G401.6 (cell line): ENCODE data around the gene EARS2.
"Not testable (repeated sequence)": the region's sequence is repeated elsewhere in the genome, so short reads cannot be mapped to it uniquely, and the experiment has no call there.

Experiments
- FAIRE-seq: peaks from 2 replicates; lab custom pipeline; 2012; peaks lifted over from hg19 to GRCh38; lab: Jason Lieb, UNC

Gene EARS2

DNA sequence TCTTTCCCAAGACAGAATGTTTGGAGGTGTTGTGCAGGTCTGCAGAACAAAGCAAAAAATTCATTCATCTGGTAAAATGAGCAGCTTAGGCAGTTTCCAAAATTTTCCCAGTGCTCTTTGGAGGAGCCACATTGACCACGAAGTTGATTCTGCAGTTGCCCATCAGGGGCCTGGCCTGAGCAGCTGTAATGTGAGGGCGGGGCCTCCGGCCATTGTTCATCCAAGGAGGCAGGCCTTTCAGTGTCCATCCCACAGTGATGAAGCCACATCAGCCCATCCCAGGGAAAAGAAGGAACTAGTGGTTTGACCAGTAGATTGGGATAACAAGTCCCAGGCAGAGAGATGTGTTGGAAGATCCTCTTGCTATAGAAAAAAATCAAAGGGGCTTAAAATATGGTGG, 10.5 kb upstream of the EARS2 start:
- FAIRE-seq, result no peak

DNA sequence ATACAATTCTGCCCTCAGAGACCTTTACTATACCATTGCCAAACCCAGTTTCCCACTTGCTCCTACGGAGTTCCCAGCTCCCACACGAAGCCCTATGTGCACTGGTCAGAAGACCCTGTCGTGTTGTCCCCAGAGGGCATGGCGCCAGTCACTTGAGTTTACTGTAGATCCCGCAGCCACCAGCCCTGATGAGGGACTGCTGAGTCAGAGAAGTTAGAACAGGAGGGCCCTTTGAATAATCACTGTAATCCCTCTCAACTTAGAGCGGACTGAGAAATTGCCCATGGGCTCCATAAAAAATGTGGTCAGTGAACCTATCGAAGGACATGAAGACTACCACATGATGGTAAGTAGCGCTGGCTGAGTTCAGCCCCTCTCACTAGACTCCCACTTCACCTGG, 9.6 kb upstream of the EARS2 start:
- FAIRE-seq, result no peak

DNA sequence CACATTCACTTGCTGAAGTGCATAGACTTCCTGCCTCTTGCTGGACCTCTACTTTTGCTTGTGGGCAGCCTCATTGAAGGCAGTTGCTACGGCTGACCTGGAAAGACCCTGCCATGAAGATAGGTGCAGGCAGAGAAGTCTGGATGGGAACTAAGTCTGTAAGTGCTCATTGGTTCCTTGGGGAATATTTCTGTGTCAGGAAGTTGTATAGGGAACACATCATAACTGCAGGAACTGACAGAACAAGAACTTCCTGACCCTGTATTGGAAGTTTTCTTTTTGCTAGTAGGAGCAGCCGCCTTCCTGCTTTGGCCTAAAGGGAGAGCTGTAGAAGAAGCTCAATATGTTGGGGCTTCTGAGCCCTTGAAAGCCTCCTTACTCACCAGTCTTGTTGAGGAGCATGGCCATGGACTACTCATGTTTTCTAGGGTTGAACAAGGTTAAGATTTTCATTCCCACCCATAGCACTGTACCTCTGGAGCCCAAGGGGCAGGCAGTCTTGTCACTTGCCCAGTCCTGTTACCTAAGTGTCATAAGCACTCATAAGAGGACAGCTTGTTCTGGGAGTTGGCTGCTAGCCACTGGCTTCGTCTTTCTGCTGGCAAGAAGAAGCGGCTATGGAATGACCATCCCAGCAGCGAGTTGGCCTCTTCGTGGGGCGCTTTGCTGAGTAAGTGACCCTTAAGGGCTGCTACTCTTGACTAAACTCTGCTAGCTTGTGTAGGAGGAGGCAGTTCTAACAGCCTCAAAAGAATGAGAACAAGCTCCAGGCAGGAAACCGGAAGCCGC, 7.6 kb upstream of the EARS2 start:
- no peak for FAIRE-seq

DNA sequence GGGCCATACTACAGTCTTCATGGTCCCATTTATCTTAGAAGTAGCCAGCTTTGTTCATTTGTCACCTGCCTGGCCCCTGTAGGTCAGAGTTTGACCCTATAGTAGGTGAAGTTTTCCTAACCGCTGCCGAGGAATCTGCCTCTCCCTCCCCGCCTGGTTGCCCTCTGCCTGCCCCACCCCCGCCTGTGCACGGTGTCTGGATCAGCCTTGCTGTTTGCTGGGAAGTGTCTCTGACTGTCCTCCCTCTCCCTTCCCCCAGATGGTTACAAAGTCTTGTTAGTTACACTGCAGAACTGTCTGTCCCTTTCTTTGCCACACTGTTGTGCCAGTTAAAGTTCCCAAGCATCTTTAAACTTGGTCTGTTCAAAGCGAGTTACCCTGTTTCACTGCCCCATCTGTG, 6.0 kb upstream of the EARS2 start:
- no peak for FAIRE-seq

DNA sequence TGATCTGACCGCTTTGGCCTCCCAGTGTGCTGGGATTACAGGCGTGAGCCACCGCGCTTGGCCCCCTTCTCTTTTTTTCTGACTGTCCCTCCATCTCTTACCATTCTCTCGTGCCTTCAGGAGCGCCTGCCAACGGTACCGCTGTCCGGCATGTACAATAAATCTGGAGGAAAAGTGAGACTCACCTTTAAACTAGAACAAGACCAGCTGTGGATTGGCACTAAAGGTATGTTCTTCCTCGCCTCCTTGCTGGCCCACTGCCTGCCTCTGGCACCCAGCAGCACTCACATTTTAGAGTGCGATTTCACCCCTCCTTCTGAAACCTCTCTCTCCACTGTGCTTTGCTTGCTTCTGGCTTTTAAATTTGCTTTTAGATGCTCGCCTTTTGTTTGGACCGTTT, 5.4 kb upstream of the EARS2 start:
- no peak for FAIRE-seq

DNA sequence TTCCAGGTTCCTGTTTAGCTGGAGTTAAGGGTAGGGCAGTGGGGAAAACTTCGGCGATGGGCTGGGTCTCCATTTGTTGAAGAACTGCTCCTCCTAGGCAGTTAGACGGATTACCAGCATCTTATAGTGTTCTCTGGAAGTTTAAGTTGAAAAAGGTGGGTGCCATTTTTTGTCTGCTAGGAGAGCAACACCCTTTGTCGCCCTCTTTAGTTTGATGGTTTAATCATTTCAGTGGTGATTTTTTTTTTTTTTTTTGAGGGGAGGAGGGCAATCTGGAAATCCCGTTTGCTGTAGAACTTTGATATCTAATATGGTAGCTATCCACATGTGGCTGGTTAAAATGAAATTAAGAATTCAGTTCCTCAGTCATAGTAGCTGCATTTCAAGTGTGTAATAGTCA, 4.4 kb upstream of the EARS2 start:
- no peak for FAIRE-seq

DNA sequence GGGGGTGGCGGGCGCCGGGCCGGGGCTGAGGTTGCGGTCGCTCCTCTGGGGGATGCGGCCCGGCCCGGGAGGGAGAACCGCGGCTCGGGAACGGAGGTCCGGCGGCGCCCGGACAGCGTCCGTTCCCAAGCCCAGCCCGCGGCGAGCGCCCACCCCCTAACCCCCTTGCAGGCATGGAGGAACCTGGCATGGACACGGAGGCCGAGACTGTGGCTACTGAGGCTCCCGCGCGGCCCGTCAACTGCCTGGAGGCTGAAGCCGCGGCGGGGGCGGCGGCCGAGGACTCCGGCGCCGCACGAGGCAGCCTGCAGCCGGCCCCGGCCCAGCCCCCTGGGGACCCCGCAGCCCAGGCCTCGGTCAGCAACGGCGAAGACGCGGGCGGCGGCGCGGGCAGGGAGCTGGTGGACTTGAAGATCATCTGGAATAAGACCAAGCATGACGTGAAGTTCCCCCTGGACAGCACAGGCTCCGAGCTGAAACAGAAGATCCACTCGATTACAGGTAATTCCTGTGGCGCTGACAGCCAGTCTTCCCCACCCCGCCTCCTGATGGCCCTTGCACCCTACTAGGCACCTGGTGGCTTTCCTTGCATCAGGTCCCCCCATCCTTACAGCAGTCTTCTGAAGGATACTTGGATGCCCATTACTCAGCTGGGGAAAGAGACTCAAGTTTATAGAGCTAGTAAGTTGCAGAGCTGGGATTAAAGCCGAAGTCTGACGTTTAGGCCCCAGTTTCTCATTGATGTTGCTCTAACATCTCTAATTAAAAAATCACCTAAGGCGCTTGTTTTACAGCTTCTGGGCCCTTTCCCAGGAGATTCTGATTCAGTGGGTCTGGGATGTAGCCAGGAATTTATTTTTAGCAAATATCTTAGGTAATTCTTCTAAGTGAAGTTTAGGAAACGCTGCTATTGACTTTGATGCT, 891 bp upstream of the EARS2 start:
- FAIRE-seq, result no peak

DNA sequence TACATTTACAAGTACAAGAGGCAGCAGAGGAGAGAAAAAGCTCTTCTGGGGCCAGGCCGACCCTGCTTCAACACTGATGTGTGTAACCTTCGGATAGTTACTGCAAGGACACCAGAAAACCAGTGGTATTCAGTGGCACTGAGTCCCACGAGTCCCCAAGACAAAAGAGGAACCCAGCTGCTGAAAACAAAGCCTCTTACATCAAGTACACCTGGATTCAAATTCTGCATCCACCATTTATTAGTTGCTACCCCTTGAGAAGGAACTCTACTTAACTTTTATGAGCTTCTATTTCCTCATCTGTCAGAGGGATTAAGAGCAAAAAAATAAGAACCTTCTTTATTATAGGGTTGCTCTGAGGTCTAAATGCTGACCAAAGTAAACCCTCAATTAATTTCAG, 2.6 kb downstream of the EARS2 start:
- FAIRE-seq, result no peak

DNA sequence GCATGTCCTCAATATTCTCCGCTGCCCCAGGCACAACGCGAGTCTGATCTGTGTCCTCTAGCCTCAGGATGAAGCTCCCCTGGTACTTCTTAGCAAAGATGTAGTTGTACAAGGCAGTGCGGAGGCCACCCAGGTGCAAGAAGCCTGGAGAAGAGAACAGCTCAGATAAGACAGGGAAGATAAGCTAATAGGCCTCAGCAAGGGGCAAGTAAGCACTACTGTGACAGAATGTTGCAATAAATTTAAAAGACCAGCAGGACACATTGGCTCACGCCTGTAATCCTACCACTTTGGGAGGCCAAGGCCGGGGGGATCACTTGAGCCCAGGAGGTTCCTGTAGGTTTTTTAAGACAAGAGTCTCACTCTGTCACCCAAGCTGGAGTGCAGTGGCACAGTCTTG, 5.0 kb downstream of the EARS2 start:
- no peak for FAIRE-seq

DNA sequence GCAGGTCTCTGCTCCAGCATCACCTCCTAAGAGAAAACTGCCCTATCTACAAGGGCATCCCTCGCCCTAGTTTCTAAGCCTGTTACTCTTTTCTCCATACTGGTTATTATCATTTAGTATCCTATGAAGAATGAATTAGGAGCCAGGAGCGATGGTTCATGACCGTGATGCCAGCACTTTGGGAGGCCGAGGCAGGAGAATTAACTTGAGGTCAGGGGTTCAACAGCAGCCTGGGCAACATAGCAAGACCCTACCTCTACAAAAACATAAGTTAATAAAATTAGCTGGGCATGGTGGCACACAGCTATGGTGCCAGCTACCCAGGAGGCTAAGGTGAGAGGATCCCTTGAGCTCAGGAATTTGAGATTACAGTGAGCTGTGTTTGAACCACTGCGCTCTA, 7.2 kb downstream of the EARS2 start:
- no peak for FAIRE-seq

DNA sequence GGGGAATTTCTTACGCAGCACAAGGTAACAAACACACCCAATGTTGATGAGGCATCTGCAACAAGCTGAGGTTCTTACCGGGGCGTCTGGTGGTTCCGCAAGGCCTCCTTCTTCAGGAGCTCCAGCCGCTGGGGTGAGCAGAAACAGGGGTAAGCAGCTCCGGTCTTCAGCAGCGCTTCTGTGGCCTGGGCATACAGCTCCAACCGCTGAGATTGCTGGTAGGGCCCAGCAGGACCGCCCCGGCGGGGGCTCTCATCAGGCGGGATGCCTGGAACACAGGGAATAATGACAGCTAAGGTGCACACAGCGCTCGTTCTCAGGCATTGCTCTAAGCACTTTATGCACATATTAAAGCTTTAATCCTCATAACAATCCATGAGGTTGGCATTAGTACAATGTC, 12.7 kb downstream of the EARS2 start:
- no peak for FAIRE-seq

DNA sequence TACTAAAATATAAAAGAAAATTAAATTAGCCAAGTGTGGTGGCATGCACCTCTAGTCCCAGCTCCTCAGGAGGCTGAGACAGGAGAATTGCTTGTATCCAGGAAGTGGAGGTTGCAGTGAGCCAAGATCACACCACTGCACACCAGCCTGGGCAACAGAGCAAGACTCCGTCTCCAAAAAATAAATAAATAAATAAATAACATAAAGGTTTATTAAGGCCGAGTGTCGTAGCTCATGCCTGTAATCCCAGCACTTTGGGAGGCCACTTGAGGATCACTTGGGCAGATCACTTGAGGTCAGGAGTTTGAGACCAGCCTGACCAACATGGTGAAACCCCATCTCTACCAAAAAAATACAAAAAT, 16.4 kb downstream of the EARS2 start:
- not testable (repeated sequence) for FAIRE-seq

DNA sequence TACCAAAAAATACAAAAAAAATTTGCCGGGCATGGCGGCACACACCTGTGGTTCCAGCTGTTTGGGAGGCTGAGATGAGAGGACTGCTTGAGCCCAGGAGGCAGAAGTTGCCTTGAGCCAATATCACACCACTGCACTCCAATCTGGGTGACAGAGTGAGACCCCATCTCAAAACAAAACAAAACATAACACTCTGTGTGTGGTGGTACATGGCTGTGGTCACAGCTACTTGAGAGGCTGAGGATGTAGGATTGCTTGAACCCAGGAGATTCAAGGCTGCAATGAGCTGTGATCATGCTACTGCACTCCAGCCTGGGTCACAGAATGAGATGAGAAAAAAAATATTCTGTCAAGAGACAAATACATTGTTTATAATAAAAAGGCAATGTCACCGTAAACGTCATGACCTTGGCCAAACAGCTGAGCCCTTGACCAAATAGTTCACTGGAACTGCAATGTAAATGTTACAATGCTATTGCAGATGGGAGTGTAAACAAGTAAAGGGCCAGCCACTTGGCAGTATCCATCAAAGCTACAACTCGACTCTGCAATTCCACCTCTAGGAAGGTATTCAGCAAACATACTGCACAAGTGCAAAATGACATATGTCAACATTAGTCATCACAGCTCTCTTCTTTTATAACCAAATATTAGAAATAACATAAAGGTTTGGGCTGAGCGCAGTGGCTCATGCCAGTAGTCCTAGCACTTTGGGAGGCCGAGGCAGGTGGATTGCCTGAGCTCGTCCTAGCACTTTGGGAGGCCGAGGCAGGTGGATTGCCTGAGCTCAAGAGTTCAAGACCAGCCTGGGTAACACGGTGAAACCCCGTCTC, 16.9 kb downstream of the EARS2 start:
- FAIRE-seq, result no peak

DNA sequence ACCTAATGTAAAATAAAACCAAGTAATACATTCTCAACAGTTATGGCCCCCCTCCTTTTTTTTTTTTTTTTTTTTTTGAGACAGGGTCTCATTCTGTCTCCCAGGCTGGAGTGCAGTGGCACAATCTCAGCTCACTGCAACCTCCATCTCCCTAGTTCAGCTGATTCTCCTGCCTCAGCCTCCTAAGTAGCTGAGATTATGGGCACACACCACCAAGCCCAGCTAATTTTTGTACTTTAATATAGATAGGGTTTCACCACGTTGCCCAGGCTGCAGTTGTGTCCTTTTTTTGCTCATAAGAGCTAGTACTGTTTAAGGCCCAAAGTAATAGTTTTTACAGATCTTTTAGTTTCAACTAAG, 18.3 kb downstream of the EARS2 start:
- FAIRE-seq, result no peak

DNA sequence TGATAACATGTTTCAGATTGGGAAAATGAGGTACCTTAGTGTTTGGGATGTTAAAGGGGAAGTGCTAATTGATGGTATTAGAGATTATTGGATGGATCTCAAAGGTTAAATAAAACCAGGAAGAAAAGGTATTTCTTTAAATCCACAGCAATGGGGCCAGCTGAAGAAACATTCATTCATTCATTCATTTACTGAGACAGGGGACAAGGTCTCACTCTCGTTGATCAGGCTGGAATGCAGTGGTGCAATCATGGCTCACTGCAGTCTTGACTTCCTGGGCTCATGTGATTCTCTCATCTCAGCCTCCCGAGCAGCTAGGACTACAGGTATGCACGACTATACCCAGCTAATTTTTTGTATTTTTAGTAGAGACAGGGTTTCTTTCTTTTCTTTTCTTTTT, 19.8 kb downstream of the EARS2 start:
- no peak for FAIRE-seq

DNA sequence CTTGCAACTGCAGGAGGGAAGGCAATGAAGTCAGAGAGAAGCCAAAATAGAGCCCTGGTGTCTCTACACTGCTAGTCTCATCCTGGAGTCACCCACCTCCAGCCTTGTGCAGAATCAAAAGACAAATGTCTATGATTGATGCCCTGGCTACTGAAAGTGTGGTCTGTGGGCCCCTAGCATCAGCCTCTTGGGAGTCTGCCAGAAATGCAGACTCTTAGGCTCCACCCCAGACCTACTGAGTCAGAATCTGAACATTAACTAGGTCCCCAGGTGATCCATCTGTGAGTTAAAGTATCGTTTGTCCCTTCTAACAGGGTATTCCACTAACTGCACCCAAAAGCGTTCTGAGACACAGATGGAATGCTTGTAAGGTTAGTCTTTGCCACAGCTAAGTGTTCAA, 21.2 kb downstream of the EARS2 start:
- FAIRE-seq, result no peak

DNA sequence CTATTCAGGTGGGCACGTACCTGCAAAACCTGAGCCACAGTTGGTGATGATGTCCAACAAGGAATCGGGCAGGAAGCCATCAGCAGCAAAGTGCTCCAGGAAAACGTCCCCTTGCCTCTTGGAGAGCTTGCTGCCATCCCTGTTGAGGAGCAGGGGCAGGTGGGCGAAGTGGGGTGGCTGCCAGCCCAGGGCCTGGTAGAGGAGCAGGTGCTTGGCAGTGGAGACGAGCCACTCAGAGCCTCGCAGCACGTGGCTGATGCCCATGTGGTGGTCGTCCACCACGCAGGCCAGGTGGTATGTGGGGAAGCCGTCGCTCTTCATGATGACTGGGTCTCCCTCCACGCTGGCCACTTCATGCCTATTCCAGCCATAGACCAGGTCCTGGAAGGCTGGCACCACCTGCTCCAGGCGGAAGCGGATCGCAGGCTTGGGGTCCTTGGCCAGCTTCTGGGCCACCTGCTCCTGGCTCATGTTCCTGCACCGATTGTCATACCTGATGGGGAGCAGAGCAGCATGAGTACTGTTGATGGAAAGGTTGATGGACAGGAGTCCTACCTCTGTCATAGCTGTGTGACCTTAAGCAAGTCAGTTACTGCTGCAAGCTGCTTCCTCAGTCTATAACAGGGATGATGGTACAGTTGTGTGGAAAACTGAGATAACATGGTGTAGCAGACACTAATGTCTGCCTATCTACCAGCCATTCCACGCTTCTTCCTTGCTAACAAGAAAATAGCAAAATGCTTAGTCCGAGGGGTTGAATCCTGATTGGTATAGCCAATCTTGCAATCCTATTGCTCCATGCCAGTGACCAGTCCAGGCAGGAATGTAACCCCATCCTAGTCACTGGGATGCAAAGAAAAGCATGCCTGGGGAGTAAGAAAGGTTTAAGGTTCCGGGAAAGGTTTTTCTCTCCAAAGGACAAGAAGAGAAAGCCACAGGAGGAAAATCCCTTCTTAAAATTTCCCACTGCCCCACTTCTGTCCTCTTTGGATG, 22.0 kb downstream of the EARS2 start:
- no peak for FAIRE-seq

DNA sequence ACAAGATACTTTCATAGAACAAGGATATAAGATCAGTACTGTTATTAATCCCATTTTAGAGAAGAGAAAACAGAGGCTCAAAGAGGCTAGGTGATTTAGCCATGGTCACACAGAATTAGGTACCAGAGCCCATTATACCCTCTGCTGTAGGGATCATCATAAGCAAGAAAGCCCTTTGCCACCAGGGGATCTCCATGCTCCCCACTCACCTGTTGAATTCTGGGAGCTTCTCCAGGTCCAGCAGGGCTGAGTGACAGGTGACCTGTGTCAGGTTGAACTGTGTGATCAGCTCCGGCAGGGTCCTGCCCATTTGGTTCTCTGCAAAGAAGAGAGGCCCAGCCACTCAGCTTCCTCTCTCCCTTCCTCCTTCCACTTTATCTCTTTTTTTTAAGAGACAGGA, 24.7 kb downstream of the EARS2 start:
- FAIRE-seq, result no peak

DNA sequence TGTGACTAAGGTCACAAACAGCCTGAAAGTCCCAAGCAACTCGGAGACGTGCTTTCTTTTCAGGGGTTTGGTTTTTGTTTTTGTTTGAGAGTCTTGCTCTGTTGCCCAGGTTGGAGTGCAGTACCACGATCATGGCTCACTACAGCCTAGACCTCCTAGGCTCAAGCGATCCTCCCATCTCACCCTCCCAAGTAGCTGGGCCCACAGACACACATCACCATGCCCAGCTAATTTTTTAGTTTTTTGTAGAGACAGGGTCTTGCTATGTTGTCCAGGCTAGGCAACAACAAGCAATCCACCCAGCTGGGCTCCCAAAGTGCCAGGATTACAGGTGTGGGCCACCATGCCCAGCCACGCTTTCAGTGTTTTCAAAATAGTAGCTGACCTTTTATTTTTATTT, 27.1 kb downstream of the EARS2 start:
- no peak for FAIRE-seq

DNA sequence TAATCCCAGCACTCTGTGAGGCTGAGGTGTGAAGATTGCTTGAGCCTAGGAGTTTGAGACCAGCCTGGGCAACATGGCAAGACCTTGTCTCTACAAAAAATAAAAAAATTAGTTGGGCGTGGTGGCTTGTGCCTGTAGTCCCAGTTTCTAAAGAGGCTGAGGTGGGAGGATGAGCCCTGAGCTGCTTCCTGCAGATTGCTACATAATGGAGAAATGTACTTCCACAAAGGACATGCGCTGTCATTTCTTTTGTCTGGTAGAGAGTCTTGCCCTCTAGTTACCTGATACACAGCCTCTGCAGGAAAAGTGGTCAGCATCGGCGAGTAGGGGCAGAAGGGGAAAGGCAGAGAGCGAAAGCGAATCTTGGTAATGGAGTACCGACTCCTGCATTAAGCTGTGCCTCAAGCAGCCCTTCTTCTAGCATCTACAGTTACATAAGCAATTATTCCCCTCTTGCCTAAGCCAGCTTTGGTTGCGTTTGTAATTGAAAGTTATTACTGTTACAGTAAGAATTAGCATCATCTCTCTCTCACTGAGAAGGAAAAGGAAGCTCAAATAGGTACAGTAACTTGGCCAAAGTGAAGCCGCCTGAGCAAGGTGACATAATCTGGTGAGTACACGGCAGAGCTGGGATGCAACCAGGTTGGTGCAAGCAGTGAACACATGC, 28.4 kb downstream of the EARS2 start:
- no peak for FAIRE-seq
